Gastrocnemius medialis (tissue), 4 donors: ENCODE data around the gene SYVN1.

Experiments
- CTCF ChIP-seq, 5 experiments: fragments of 450-650 bp in 3 of 5; fragments of 200-600 bp in 2 of 5; sonication (generic) in 2 of 5; IDR thresholded peaks in 4 of 5; conservative IDR thresholded peaks in 1 of 5; 1 replicate in 4 of 5; 2 replicates in 1 of 5; pipeline ENCODE4 v1.5.1; 2016 to 2019; ENCODE audit warnings: antibody characterized with exemption in 5 of 5, mild to moderate bottlenecking in 3 of 5, moderate library complexity in 3 of 5
- POLR2A ChIP-seq, 2 donors: fragments of 450-650 bp; IDR thresholded peaks; one replicate each; pipeline ENCODE4 v1.6.1; 2017; ENCODE audit warnings: antibody characterized with exemption in 2 of 2, mild to moderate bottlenecking in 2 of 2, moderate library complexity in 2 of 2

GRCh38 chr11:65131417-65131776 lies 2.9 kb downstream of the SYVN1 start:
- TF ChIP-seq POLR2A (IDR thresholded peaks at IDR 0.05) = no peak
- no peak for TF ChIP-seq CTCF (IDR thresholded peaks at IDR 0.05 in 4 of 5, conservative IDR thresholded peaks at IDR 0.05 in 1 of 5)
